Inflammatory macrophage (primary cell): ENCODE measurements around the gene CDK2.
A peak's percentile ranks its signal among the peaks of the same experiment; 100 is the strongest.
"Not testable (repeated sequence)": the region's sequence is repeated elsewhere in the genome, so short reads cannot be mapped to it uniquely, and the experiment has no call there.

Experiments
- DNase-seq, 2 donors: peaks; one replicate each; pipeline ENCODE4 v3.0.0-alpha.2; 2020 to 2022
- total RNA-seq, 18 experiments: gene quantifications; one replicate each; lab custom pipeline; 2026; ENCODE audit warnings: mixed read lengths in 6 of 18, inconsistent platforms in 2 of 18; lab: John Stamatoyannopoulos, UW

CDK2 gene
- 11.0 to 25.3 (median 18.6) reads per million in 18 experiments for total RNA-seq

- DNase-seq, result peak; percentile 76 to 84
These were observed at the start of gene CDK2 for GRCh38 chr12:55966408-55967281. Gene CDK2 (plus strand): TSS chr12:55966830. CDS start chr12:55967009, 179 bp downstream.

GRCh38 chr12:55919032-55919431, 47.6 kb upstream of the CDK2 start:
- DNase-seq, result peak in 1 of 2 donors; percentile 35

- no peak for DNase-seq
These were observed 44.5 kb upstream of the CDK2 start for GRCh38 chr12:55922126-55922525.

GRCh38 chr12:55923648-55924047, 43.0 kb upstream of the CDK2 start:
- not testable (repeated sequence) for DNase-seq

DNA sequence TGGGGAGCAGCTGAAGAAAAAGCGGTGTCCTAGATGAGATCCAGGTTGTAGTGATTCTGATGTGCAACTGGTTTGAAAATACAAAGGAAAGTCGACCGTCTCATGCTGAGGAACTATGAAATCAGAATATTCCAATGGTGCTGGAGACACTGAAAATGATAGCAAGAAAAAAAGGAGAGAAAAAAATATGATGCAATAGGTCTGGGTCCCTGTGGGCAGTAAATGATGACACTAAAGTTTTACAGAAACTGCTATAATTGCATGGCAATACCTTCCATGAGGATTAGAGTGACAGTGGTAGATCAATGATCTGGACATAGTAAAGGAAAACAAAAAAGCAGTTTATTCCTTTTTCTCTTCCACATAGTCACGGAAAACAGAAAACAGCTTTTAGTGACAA, 41.3 kb upstream of the CDK2 start:
- no peak for DNase-seq

DNA sequence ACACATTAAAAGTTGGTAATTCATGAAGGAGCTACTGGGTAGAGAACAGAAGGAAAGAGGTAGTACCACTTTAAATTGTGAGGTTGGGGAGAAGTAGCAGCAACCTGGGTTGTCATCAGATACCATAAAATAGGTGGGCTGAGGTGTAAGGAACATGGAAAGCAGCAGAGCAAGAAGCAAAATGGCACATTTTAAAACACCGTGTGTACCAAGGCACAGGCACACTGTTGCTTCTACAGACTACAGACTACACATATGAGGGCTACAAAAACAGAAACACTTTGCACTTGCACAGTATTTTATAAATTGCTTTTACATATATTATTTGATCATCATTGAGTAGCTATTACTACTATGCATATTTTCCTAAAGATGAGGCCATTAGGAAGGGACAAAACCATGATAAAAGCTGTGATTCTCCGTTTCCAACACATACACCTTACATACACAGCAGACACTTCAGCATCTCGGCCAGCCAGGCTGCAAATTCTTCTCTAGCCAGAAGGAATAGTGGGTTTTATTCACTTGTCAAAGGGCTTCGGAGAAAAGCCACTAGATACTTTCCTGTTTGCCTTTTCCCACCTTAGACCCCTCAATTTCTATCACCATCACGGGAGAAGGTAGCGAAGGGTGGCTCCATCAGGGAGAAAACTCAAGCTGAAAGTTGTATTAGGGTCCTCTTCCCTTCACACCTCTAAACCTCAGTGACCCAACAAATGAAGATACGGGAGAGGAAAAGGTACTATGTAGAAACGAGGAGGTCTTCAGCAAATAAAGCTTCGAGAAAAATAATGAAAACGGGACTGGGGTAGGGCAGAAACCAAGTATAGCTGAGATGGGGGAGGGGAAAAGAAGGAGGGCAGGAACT, 40.5 kb upstream of the CDK2 start:
- no peak for DNase-seq

- peak; percentile 88 to 89 for DNase-seq
These were observed 39.7 kb upstream of the CDK2 start for GRCh38 chr12:55926738-55927587.

DNA sequence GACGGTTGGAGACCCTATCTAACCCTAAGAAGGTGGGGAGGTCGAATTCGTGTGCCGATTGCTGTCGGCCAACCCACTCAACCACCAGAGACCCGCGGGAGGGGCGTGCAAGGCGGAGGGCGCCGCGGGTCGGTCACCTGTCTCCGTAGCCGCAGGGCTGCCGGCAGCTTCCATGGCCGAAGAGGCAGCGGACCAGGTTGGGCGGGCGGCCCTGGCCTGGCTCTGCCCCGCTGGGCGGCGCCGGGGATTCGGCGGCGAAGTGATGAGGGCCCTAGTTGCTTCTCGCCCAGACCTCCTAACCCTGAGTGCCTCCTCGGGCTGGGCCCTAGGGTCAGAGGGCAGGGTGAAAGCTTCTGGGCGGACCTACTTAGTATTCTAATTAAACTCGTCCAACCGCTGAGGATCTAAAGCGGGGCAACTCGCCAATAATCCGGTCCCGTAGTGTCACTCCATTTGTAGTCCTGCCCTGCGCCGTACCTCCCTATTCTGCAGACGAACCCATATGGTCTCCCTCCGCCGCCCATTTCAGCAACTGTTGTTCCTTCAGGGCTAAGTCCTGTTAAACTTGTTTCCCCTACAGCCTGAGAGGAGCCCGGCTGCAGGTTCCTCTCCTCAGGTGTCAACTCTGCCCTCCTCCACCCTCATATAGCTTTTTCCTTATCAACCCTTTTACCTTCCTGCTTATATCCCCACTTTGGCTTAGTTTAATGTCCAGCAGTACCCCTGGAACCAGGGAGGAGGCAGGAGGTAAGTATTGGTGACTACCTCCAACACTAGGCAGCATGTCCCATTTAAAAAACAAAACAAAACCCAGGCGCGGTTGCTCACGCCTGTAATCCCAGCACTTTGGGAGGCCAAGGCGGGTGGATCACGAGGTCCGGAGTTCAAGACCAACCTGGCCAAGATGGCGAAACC, 38.8 kb upstream of the CDK2 start, which contains the start of gene PYM1:
TSS of gene PYM1 (minus strand) at position 307 of the 915 bp plus-strand sequence. CDS start at position 174, 133 bp downstream.
- peak; percentile 95 for DNase-seq

GRCh38 chr12:55929306-55929791, 37.3 kb upstream of the CDK2 start:
- no peak for DNase-seq

DNA sequence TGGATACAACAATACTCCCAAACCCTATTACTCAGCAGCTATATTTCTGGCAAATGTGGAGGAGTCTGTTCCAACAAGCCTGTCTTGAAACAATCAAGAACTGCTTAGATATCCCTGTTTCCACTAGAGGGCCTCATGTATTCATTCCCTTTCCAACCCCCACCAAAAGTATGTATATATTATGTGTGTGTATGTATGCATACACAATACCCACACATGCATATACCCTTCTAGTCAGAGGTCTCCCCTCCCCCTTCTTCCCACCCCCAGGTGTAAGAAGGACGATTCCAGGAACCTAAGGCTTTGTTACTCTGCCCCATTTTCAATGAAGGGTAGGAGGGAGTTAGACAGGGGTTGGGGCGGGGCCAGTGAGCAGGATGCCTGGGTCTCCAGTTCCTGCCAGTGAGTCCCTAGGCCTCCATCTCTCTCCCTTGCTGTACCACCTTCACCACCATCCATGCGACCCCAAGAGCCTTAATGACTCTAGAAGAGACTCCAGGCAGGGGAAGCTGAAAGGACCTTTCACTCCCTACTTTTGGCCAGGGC, 35.8 kb upstream of the CDK2 start, which contains the start of gene DGKA:
TSS of gene DGKA (plus strand) at position 392 of the 546 bp plus-strand sequence. CDS start 5,342 bp downstream, outside the sequence.
- peak; percentile 49 to 67 for DNase-seq

- no peak for DNase-seq
These were observed 35.3 kb upstream of the CDK2 start for GRCh38 chr12:55931317-55931779.

- DNase-seq, result peak in 1 of 2 donors; percentile 18
These were observed 34.7 kb upstream of the CDK2 start for GRCh38 chr12:55931780-55932550.

- peak; percentile 19 to 24 for DNase-seq
These were observed 34.1 kb upstream of the CDK2 start for GRCh38 chr12:55932551-55932910.

GRCh38 chr12:55933169-55933798, 33.3 kb upstream of the CDK2 start:
- peak; percentile 21 to 33 for DNase-seq

DNA sequence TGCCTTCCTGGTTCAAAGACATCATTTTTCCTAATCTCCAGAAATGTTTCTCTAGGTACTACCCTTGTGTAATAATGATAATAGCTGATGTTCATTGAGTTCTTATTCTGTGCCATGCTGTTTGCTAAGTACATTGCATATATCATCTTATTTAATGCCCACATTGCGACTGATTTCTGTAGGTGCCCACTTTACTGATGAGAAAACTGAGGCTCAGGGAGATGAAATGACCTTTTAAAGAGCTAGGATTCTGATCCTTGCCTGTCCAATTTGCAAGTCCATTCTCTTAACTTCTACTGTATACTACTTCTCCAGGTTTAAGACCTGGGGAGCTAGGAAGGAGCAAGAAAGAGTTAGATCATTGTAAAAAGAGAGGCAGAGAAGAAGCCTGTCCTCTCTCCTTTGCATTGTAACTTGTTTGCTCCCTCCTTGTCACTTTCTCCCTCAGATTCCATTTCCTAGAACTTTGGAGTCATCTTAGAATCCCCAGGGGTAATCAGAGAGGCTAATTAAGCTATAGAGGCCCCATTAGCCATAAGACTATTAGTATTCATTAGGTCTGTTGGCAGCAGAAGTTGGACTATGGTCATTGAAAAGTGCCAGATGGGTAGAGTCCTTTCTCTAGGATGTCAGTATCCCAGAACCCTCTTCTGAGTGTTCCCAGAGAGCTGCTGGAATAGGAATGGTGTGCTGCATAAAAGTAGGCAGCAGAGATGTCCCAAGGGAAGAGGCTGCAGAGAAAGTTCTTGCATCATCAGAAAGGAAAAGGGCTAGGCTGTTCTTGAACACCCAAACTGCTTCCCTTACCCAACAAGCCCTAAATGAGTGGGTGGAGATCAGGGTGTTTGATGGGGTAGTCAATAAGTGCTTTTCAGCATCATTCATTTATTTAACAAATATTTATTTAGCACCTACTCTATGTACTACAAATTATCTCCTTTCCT, 32.6 kb upstream of the CDK2 start:
- DNase-seq, result no peak

- no peak for DNase-seq
These were observed 31.9 kb upstream of the CDK2 start for GRCh38 chr12:55934773-55935172.

GRCh38 chr12:55935738-55936151, 30.9 kb upstream of the CDK2 start:
- no peak for DNase-seq

- no peak for DNase-seq
These were observed 28.6 kb upstream of the CDK2 start for GRCh38 chr12:55937981-55938380.
